Thymus (tissue), 11 donors: ENCODE measurements around the gene ALX3. TPM values are rescaled to one million over a fixed set of nuclear protein-coding genes. Genes with fewer than 3 reads are reported as not detected.

ENCODE experiments used
- DNase-seq, 9 donors: peaks; one replicate each; pipeline ENCODE4 v3.0.0-alpha.2; 2013; ENCODE audit warnings: low spot score in 9 of 9, low read depth in 6 of 9, missing footprints in 1 of 9
- H3K27ac ChIP-seq, 2 donors: one replicate each; pipeline ENCODE4 v1.5.1; 2013; ENCODE audit warnings: control low read depth in 1 of 2, low read depth in 1 of 2, low read length in 1 of 2, mild to moderate bottlenecking in 1 of 2, moderate library complexity in 1 of 2
- H3K27me3 ChIP-seq, 2 donors: one replicate each; pipeline ENCODE4 v1.5.1; 2013; ENCODE audit warnings: low read length in 1 of 2; ENCODE audit not compliant: control insufficient read depth in 2 of 2, insufficient read depth in 1 of 2
- H3K36me3 ChIP-seq, 2 donors: one replicate each; pipeline ENCODE4 v1.5.1; 2013; ENCODE audit warnings: low read length in 1 of 2, mild to moderate bottlenecking in 1 of 2, moderate library complexity in 1 of 2; ENCODE audit not compliant: control insufficient read depth in 2 of 2, insufficient read depth in 2 of 2
- H3K4me1 ChIP-seq, 2 donors: one replicate each; pipeline ENCODE4 v1.5.1; 2013; ENCODE audit warnings: low read length in 2 of 2; ENCODE audit not compliant: control insufficient read depth in 2 of 2, insufficient read depth in 2 of 2
- H3K4me3 ChIP-seq, 2 donors: one replicate each; pipeline ENCODE4 v1.5.1; 2013; ENCODE audit warnings: low read length in 2 of 2, control low read depth in 1 of 2, mild to moderate bottlenecking in 1 of 2
- H3K9me3 ChIP-seq, 2 donors: one replicate each; pipeline ENCODE4 v1.5.1; 2013; ENCODE audit warnings: low read length in 1 of 2, mild to moderate bottlenecking in 1 of 2; ENCODE audit not compliant: control insufficient read depth in 2 of 2, insufficient read depth in 1 of 2
- WGBS: extraction: QIAGEN DNeasy Blood & Tissue Kit; methylation state at CpG from one replicate; pipeline ENCODE4 v1.1.7; 2013; 5-methylcytosine and 5-hydroxymethylcytosine counted together
- polyA plus RNA-seq: library from polyadenylated mRNA; stranded (reverse); fragments of 200-250 nt; gene quantifications from one replicate; pipeline ENCODE4 v1.2.3, GENCODE V29; 2013
- total RNA-seq: library from RNA; stranded (reverse); fragments of 120-200 nt; gene quantifications from one replicate; pipeline ENCODE4 v1.2.4, GENCODE V29; 2013
- donor health status: healthy.

ALX3 gene
- total and polyA plus RNA-seq, 2 donors, result 0.14 to 0.16 TPM

GRCh38 chr1:110043016-110043415 is 27.5 kb downstream of the ALX3 start:
- Histone ChIP-seq H3K27ac (no peak overlapping the region), H3K9me3 (no peaks in the 10 kb centered on the region), H3K4me3 (no peak overlapping the region), H3K27me3 (no peaks in the 10 kb centered on the region), H3K36me3 (peaks cover 88 to 94% of the 10 kb centered on the region in 2 donors), H3K4me1 (no peaks in the 10 kb centered on the region)
- DNase-seq, result no peak
- 98% methylated on average over 10 of the region's 10 CpGs for WGBS

- H3K9me3 ChIP-seq, result no peaks in the 10 kb centered on the region
- no peak overlapping the region for H3K4me3 ChIP-seq
- peaks cover 72 to 73% of the 10 kb centered on the region in 2 donors for H3K36me3 ChIP-seq
- peaks cover 3 to 7% of the 10 kb centered on the region in 2 donors for H3K4me1 ChIP-seq
- WGBS, result 94% methylated on average over 4 of the region's 4 CpGs
- no peak overlapping the region for H3K27ac ChIP-seq
- no peak for DNase-seq
- no peaks in the 10 kb centered on the region for H3K27me3 ChIP-seq
Measured at GRCh38 chr1:110040548-110040947, 29.9 kb downstream of the ALX3 start.

GRCh38 chr1:110039641-110040040 is 30.8 kb downstream of the ALX3 start:
- Histone ChIP-seq H3K27ac (no peak overlapping the region), H3K27me3 (no peaks in the 10 kb centered on the region), H3K9me3 (no peaks in the 10 kb centered on the region), H3K36me3 (peaks cover 63 to 64% of the 10 kb centered on the region in 2 donors), H3K4me3 (no peak overlapping the region), H3K4me1 (peaks cover 8 to 13% of the 10 kb centered on the region in 2 donors)
- 98% methylated on average over 4 of the region's 4 CpGs for WGBS
- DNase-seq, result no peak

GRCh38 chr1:110038271-110038670 is 32.2 kb downstream of the ALX3 start:
- peaks cover 13% of the 10 kb centered on the region in 2 donors for H3K4me1 ChIP-seq
- peaks cover 52 to 54% of the 10 kb centered on the region in 2 donors for H3K36me3 ChIP-seq
- 96% methylated on average over 5 of the region's 5 CpGs for WGBS
- no peaks in the 10 kb centered on the region for H3K9me3 ChIP-seq
- H3K27me3 ChIP-seq, result no peaks in the 10 kb centered on the region
- no peak for DNase-seq
- H3K27ac ChIP-seq, result no peak overlapping the region
- no peak overlapping the region for H3K4me3 ChIP-seq

GRCh38 chr1:110035236-110035752 is 35.2 kb downstream of the ALX3 start:
- Histone ChIP-seq H3K4me1 (peaks cover 13 to 18% of the 10 kb centered on the region in 2 donors), H3K27me3 (no peaks in the 10 kb centered on the region), H3K27ac (peak overlapping the region in 1 of 2 donors; percentile 38), H3K36me3 (peaks cover 23 to 25% of the 10 kb centered on the region in 2 donors), H3K9me3 (no peaks in the 10 kb centered on the region), H3K4me3 (peak overlapping the region; percentile 67 to 89)
- no peak for DNase-seq
- WGBS, result 12% methylated on average over 16 of the region's 16 CpGs

- H3K4me3 ChIP-seq, result peak within 1 kb of the TSS; percentile 67 to 89
- peaks cover 17 to 18% of the 10 kb centered on the region in 2 donors for H3K36me3 ChIP-seq
- no peaks in the 10 kb centered on the region for H3K27me3 ChIP-seq
- peak; percentile 92 to 99 (median 95) for DNase-seq
- no peaks in the 10 kb centered on the region for H3K9me3 ChIP-seq
- under 1% methylated on average over 66 of the region's 66 CpGs for WGBS
- H3K4me1 ChIP-seq, result peaks cover 13 to 18% of the 10 kb centered on the region in 2 donors
- H3K27ac ChIP-seq, result peak within 1 kb of the TSS; percentile 87 to 92
Measured at GRCh38 chr1:110034451-110035235, 35.8 kb downstream of the ALX3 start, which contains the start of gene STRIP1. TSS of gene STRIP1 (plus strand) at chr1:110034624. CDS start at chr1:110034638, 14 bp downstream.

GRCh38 chr1:110034040-110034450 is 36.4 kb downstream of the ALX3 start:
- Histone ChIP-seq H3K27me3 (no peaks in the 10 kb centered on the region), H3K9me3 (no peaks in the 10 kb centered on the region), H3K36me3 (peaks cover 11 to 12% of the 10 kb centered on the region in 2 donors), H3K4me3 (peak overlapping the region; percentile 67 to 89), H3K27ac (peak overlapping the region; percentile 87 to 92), H3K4me1 (peaks cover 13 to 18% of the 10 kb centered on the region in 2 donors)
- 48% methylated on average over 4 of the region's 4 CpGs for whole genome bisulfite sequencing
- DNase-seq, result no peak

- 94% methylated on average over 5 of the region's 5 CpGs for WGBS
- H3K4me3 ChIP-seq, result no peak overlapping the region
- no peak for DNase-seq
- H3K36me3 ChIP-seq, result peaks cover 5 to 6% of the 10 kb centered on the region in 2 donors
- peak overlapping the region in 1 of 2 donors; percentile 92 for H3K27ac ChIP-seq
- H3K4me1 ChIP-seq, result peaks cover 13 to 18% of the 10 kb centered on the region in 2 donors
- no peaks in the 10 kb centered on the region for H3K27me3 ChIP-seq
- no peaks in the 10 kb centered on the region for H3K9me3 ChIP-seq
Measured at GRCh38 chr1:110033421-110033820, 37.1 kb downstream of the ALX3 start.

GRCh38 chr1:110032327-110032726 is 38.1 kb downstream of the ALX3 start:
- H3K27me3 ChIP-seq, result no peaks in the 10 kb centered on the region
- 93% methylated on average over 2 of the region's 2 CpGs for WGBS
- peaks cover 13 to 18% of the 10 kb centered on the region in 2 donors for H3K4me1 ChIP-seq
- no peak for DNase-seq
- no peak overlapping the region for H3K27ac ChIP-seq
- no peaks in the 10 kb centered on the region for H3K9me3 ChIP-seq
- no peaks in the 10 kb centered on the region for H3K36me3 ChIP-seq
- no peak overlapping the region for H3K4me3 ChIP-seq
